ENCODE data around the gene ALDOB. TPM values are rescaled to one million over a fixed set of nuclear protein-coding genes. Genes with fewer than 3 reads are reported as not detected.

ALDOB gene
- total RNA-seq, 1 donor from 2014 or later = not detected

DNA sequence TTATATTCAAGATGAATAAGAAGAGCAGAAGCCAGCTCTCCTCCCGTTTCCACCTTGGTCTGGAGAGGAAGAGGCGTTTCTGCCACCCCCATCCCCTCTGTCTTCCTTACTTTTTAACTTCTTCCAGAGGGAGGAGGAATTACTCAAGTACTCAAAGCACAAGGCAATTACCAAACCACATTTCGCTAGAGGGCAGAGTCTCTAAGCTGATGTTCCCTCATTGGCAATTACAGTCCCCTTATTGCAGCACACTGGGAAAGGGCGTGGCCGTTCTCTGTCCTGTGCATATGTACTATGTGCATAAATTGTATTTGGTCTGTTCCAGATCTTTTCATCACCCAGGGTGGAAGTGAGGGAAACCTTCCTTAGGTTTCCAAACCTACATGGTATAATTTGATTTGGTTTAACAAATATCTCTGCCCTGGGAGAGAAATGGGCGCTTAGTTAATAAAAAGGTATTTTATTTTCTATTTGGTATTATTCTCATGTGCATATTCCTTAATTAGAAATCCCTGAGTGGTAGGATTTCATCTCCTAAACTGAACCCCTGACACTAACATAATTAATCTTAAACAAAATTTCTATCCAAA, 29.8 kb upstream of the ALDOB start:
- DNase-seq (no peak), ATAC-seq (peak; percentile 94)

DNA sequence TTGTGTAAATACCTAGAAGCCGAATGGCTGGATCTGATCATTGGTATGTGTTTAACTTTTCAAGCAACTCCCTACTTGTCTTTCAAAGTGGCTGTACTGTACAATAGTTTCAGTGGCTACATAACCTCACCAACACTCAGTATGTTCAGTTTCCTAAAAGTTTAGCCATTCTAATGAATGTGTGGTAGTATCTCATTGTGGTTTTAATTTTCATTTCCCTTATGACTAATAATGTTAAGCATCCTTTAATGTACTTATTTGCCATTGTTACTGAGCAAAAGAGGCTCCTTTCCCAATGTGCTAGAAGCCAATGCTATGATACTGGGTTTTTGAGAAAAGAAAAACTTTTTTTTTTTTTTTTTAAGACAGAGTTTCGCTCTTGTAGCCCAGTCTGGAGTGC, 27.8 kb upstream of the ALDOB start:
- Histone ChIP-seq H3K27me3 (peaks cover 12% of the 10 kb centered on the region), H3K27ac (no peak overlapping the region), H3K4me1 (no peaks in the 10 kb centered on the region), H3K36me3 (no peaks in the 10 kb centered on the region), H3K4me3 (no peak overlapping the region), H3K9me3 (no peaks in the 10 kb centered on the region)
- ATAC-seq (no peak), DNase-seq (no peak)
- TF ChIP-seq, protein P1, sequence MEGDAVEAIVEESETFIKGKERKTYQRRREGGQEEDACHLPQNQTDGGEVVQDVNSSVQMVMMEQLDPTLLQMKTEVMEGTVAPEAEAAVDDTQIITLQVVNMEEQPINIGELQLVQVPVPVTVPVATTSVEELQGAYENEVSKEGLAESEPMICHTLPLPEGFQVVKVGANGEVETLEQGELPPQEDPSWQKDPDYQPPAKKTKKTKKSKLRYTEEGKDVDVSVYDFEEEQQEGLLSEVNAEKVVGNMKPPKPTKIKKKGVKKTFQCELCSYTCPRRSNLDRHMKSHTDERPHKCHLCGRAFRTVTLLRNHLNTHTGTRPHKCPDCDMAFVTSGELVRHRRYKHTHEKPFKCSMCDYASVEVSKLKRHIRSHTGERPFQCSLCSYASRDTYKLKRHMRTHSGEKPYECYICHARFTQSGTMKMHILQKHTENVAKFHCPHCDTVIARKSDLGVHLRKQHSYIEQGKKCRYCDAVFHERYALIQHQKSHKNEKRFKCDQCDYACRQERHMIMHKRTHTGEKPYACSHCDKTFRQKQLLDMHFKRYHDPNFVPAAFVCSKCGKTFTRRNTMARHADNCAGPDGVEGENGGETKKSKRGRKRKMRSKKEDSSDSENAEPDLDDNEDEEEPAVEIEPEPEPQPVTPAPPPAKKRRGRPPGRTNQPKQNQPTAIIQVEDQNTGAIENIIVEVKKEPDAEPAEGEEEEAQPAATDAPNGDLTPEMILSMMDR (IDR thresholded peaks at IDR 0.05) = no peak
- intact Hi-C loops (cut with DNase I) = no loop called here

More for the DNA sequence above, 29.8 kb upstream of the ALDOB start:
- no peaks in the 10 kb centered on the region for H3K9me3 ChIP-seq
- no peak overlapping the region for H3K27ac ChIP-seq
- no peaks in the 10 kb centered on the region for H3K36me3 ChIP-seq
- TF ChIP-seq, protein P1 (IDR thresholded peaks at IDR 0.05) = peak; percentile 42
- H3K27me3 ChIP-seq = peaks cover 12% of the 10 kb centered on the region
- intact Hi-C loops (cut with DNase I) = no loop called here
- H3K4me3 ChIP-seq = no peak overlapping the region
- H3K4me1 ChIP-seq = no peaks in the 10 kb centered on the region

DNA sequence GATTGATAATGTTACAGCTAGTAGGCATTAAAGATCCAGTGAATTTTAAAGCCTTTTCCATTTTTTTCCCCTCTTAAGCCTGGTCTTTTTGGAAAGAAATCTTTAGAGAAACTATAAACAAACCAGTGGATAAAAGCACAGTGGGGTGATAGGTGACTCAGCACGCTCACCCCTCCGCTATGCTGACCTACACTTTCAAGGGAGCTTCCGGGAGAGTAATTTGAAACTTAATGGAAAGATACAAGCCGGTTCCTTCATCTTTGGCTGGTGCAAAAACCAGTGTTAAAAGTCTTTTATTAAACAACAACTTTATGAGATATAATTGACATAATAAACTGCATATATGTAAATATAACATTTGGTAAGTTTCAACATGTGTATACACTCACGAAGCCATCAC, 27.0 kb upstream of the ALDOB start:
- no peak overlapping the region for H3K4me3 ChIP-seq
- no peaks in the 10 kb centered on the region for H3K4me1 ChIP-seq
- H3K27ac ChIP-seq = no peak overlapping the region
- intact Hi-C loops (cut with DNase I) = no loop called here
- peaks cover 12% of the 10 kb centered on the region for H3K27me3 ChIP-seq
- no peaks in the 10 kb centered on the region for H3K36me3 ChIP-seq
- TF ChIP-seq, protein P1 (IDR thresholded peaks at IDR 0.05) = no peak
- H3K9me3 ChIP-seq = no peaks in the 10 kb centered on the region
- DNase-seq = no peak
- ATAC-seq = no peak

DNA sequence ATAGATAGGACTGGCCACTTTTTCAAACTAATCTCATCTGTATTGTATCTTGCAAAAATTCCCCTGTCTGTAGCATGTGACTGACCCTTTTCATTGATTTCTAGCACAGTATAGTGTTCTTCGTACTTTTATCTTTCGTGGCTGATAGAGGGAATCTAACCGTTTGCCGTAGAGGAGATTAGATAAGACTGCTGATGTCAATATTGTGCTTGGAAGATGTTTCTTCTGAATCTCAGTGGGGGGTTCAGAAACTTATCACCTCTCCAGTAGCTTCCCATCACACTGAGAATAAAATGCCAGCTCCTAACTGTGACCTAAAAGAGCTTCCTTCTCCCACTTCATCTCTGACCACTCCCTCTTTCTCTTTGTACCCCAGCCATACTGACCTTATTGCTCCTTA, 25.4 kb upstream of the ALDOB start:
- no peaks in the 10 kb centered on the region for H3K36me3 ChIP-seq

GRCh38 chr9:101458963-101459631, 23.5 kb upstream of the ALDOB start:
- DNase-seq (no peak), ATAC-seq (peak; percentile 96)
- TF ChIP-seq, protein P1 (IDR thresholded peaks at IDR 0.05) = peak; percentile 70
- H3K36me3 ChIP-seq = no peaks in the 10 kb centered on the region
- no peaks in the 10 kb centered on the region for H3K4me1 ChIP-seq
- intact Hi-C loops (cut with DNase I) = loop anchor here (5.0 kb wide), 1 partner anchor 68 kb away; no protein-coding TSS in a partner anchor
- no peak overlapping the region for H3K27ac ChIP-seq
- peaks cover 4% of the 10 kb centered on the region for H3K27me3 ChIP-seq
- H3K9me3 ChIP-seq = no peaks in the 10 kb centered on the region
- no peak overlapping the region for H3K4me3 ChIP-seq

More for the DNA sequence above, 25.4 kb upstream of the ALDOB start:
- Histone ChIP-seq H3K4me3 (no peak overlapping the region), H3K27ac (no peak overlapping the region), H3K4me1 (no peaks in the 10 kb centered on the region), H3K27me3 (peaks cover 12% of the 10 kb centered on the region), H3K9me3 (no peaks in the 10 kb centered on the region)
- ATAC-seq (no peak), DNase-seq (no peak)
- intact Hi-C loops (cut with DNase I) = no loop called here
- TF ChIP-seq, protein P1 (IDR thresholded peaks at IDR 0.05) = no peak
